ENCODE measurements around the gene TNFRSF8.

Gene TNFRSF8

DNA sequence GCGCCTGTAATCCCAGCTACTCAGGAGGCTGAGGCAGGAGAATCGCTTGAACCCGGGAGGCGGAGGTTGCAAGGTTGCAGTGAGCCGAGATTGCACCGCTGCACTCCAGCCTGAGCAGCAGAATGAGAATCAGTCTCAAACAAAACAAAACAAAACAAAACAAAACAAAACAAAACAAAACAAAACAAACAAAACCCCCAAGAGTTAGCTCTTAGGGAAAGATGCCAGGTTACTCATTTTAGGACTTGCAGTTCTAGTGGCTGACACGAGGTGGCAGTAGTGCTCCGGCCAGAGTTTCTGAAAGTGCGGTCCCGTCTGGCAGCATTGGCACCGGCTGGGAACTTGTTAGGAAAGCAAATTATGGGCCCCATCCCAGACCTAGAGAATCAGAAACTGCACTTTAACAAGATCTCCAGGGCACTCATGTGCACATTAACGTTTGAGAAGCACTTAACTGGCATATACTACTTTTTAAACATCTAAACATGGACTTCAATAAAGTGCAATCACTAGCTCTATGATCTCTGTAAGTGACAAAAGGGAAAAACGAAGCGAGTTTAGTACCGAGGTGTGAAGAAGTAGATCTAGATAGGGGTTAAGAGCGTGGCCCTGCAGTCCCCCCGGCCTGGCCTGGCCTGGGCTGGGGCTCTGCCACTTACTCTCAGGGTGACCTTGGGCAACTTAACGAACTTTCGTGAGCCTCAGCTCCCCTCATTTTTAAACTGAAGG lies 61.8 kb downstream of the TNFRSF8 start:
- DNase-seq: peak; percentile 72 to 80

DNA sequence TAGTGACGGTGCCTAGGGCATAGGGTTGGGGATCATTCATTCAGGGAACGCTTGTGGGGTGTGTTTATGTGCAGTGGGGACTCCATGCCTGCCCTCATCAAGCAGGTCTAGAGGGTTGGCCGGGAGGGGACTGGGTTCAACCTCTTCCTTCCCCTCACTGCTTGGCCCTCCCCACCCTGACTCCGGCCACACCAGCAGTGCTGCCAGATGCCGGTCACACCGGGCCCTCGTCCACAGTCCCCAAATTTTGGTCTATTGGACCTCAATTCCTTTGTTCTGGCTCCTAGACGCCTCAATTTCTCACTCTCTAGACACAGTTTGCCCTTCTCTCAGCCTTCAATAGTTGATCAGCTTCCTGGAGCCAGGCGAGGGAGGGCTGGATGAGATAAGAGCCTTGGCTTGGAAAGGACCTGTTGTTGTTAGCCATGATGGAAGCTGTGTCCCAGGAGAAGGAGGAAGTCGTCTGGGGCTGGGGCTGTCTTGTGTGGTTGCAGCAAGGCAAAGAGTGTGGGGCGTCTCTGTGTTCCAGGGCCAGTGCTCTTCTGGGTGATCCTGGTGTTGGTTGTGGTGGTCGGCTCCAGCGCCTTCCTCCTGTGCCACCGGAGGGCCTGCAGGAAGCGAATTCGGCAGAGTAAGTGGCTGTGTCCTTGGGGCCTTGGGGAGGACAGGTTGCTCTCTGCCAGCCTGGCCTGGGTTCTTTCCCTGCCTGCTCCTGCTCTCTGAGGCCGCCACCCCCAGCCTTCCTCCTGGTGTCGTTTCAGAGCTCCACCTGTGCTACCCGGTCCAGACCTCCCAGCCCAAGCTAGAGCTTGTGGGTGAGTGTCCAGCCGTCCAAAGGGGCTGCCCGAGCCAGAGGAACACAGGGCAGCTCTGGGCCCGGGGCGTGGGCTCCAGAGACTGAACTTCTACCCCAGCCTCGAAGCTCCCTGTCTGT lies 62.6 kb downstream of the TNFRSF8 start:
- no peak for DNase-seq

DNA sequence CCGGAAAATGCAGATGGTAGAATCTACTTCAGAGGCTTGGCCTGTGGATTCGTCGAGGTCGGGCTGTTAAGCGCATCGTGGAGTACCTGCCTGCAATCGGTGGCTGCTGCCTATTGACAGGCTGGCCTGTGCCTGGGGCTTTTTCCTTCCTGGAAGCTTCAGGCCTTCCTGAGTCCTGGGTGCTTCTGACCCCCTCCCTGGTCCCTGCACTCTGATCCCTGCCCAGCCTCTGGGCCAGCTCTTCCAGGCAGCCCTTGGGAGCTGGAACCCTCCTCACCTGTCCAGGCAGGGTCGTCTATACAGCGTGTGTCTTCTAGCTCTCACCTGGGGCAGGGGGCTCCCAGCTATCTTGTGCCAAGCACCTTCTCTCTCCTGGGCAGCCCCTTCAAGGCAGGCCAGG lies 63.7 kb downstream of the TNFRSF8 start:
- no peak for DNase-seq

- DNase-seq: no peak
Measured at GRCh38 chr1:12127206-12127810, 64.2 kb downstream of the TNFRSF8 start.

GRCh38 chr1:12128120-12128519 lies 65.0 kb downstream of the TNFRSF8 start:
- no peak for DNase-seq

GRCh38 chr1:12129624-12130023 lies 66.5 kb downstream of the TNFRSF8 start:
- DNase-seq: no peak

DNA sequence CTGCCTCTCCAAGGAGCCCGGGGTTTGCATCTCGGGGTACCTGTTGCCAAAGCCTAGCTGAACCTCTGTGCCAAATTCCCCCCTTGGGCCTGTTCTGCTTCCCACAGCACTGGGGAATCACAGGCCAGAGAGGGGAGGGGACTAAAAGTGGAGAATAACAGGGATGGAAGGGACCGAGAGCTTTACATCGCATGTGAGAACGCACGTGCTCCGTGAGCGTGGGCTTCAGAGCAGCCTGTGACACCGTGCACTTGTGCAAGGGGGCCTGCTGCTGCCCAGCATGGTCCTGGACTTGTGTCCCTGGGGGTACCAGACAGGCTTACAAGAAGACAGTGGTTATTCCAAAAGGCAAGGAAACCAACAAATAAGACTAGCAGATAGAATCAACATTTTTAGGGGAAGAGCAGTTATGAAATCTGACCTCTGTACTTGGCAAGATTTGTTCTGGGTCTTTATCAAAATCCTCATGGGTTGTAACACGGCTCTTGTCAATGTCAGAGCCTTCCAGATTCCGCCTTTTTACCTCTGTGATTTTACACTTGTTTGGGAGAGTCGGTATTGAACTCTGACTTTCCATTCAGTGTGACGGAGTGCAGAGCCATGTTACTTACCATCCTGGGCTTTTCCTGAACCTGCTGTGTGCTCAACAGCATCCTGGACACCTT lies 67.5 kb downstream of the TNFRSF8 start:
- DNase-seq: no peak

DNA sequence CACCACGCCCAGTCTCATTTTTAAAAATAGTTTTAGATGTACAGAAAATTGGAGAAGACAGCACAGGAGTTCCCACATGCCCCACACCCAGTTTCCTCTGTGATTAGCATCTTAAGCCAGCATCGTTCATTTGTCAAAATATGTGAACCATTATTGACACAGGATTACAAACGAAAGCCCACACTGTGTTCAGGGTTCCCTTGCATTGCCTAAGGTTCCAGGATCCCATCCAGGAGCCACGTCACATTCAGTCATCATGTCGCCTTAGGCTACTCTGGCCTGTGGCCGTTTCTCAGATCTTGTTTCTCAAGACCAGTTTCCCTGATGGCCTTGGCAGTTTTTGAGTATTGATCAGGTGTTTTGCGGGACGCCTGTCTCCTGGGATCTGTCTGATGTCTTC lies 69.0 kb downstream of the TNFRSF8 start:
- DNase-seq: no peak

DNA sequence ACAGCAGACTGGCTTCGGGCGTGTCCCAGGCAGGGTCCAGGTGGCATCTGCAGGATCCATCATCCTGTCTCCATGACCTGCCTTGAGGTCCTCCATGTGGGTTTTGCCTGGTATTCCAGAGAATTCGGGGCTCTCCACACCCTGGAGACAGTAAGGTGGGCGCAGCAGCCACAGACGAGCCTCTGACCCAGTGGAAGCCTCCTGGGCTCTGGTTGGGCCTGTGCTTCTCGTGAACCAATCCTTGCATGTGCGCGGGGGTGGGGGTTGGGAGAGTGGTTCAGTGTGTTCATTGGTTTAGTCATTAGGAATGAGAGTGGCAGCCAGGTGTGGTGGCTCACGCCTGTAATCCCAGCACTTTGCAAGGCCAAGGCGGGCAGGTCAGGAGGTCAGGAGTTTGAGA lies 71.6 kb downstream of the TNFRSF8 start:
- no peak for DNase-seq

GRCh38 chr1:12135612-12136011 lies 72.5 kb downstream of the TNFRSF8 start:
- no peak for DNase-seq

DNA sequence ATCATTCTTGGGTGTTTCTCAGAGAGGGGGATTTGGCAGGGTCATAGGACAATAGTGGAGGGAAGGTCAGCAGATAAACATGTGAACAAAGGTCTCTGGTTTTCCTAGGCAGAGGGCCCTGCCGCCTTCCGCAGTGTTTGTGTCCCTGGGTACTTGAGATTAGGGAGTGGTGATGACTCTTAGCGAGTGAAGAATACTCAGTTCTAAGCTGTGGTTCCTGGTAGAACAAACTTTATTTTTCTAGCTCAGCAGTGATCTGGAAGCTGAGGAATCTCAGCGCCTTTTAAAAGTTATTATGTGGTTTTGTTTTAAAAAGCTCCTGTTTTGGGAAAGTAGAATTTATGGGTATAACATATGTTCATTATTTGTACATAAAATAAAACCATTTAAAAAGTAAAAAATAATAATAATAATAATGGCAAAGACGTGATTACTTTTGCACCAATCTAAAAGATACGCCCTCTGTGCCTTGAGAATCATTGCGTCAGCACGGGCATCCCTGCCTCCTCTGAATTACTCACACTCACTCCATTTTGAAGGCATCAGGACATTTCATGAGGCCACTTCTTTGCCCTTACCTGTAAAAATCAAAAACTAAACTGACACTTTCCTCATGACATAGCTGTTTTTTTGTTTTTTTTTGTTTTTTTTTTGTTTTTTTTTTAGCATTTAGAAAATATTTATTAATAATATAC lies 74.0 kb downstream of the TNFRSF8 start:
- no peak for DNase-seq

DNA sequence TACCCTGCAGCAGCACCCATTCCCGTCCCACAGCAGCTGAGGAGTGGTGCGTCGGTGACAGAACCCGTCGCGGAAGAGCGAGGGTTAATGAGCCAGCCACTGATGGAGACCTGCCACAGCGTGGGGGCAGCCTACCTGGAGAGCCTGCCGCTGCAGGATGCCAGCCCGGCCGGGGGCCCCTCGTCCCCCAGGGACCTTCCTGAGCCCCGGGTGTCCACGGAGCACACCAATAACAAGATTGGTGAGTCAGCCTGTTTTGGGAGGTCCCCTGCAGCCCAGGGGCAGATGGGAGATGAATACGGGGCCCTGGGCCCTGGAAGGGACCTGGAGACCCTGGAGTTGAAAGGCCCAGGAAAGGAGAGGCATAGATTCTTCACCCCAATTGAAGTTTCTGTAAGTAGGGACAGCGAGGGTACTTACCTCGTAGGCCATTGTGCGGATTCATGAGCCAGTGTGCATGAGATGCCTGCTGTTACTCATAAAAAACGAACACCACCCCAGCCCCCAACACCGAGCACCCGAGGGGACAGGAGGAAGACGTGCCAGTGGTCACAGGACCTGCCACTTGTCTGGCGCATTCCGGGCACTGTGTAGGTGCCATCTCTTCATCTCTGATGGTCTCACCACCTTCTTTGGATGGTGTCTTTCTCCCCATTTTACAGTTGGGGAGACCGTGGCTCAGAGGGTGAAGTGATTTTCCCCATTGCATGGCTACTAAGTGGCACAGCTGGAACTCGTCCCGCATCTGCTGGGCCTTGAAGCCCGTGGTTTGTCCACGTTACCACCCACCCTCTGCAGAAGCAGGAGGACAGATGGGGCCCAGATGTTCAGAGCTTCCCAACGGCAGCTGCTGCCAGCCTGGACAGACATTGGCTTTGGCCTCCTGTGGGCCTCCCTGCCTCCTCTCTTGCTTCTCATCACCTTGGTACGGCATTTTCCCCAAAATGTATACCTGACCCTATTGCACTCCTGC lies 75.4 kb downstream of the TNFRSF8 start:
- no peak for DNase-seq

GRCh38 chr1:12140016-12140415 lies 76.9 kb downstream of the TNFRSF8 start:
- no peak for DNase-seq

GRCh38 chr1:12140515-12141162 lies 77.5 kb downstream of the TNFRSF8 start:
- no peak for DNase-seq

- DNase-seq: no peak
Measured at GRCh38 chr1:12141163-12141850, 78.2 kb downstream of the TNFRSF8 start.

GRCh38 chr1:12142141-12142823 lies 79.2 kb downstream of the TNFRSF8 start:
- DNase-seq: no peak

DNA sequence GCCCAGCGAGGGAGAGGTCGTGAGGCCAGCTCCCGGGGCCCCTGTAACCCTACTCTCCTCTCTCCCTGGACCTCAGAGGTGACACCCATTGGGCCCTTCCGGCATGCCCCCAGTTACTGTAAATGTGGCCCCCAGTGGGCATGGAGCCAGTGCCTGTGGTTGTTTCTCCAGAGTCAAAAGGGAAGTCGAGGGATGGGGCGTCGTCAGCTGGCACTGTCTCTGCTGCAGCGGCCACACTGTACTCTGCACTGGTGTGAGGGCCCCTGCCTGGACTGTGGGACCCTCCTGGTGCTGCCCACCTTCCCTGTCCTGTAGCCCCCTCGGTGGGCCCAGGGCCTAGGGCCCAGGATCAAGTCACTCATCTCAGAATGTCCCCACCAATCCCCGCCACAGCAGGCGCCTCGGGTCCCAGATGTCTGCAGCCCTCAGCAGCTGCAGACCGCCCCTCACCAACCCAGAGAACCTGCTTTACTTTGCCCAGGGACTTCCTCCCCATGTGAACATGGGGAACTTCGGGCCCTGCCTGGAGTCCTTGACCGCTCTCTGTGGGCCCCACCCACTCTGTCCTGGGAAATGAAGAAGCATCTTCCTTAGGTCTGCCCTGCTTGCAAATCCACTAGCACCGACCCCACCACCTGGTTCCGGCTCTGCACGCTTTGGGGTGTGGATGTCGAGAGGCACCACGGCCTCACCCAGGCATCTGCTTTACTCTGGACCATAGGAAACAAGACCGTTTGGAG lies 80.0 kb downstream of the TNFRSF8 start:
- no peak for DNase-seq

DNA sequence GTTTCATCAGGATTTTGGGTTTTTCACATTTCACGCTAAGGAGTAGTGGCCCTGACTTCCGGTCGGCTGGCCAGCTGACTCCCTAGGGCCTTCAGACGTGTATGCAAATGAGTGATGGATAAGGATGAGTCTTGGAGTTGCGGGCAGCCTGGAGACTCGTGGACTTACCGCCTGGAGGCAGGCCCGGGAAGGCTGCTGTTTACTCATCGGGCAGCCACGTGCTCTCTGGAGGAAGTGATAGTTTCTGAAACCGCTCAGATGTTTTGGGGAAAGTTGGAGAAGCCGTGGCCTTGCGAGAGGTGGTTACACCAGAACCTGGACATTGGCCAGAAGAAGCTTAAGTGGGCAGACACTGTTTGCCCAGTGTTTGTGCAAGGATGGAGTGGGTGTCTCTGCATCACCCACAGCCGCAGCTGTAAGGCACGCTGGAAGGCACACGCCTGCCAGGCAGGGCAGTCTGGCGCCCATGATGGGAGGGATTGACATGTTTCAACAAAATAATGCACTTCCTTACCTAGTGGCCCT lies 80.6 kb downstream of the TNFRSF8 start:
- no peak for DNase-seq
